ENCODE measurements around the gene SHROOM2. TPM values are rescaled to one million over a fixed set of nuclear protein-coding genes. Genes with fewer than 3 reads are reported as not detected.
A peak's percentile ranks its signal among the peaks of the same experiment; 100 is the strongest.

The SHROOM2 gene
- total RNA-seq, 2 donors from 2014 or later: 3.9 to 7.8 TPM

DNA sequence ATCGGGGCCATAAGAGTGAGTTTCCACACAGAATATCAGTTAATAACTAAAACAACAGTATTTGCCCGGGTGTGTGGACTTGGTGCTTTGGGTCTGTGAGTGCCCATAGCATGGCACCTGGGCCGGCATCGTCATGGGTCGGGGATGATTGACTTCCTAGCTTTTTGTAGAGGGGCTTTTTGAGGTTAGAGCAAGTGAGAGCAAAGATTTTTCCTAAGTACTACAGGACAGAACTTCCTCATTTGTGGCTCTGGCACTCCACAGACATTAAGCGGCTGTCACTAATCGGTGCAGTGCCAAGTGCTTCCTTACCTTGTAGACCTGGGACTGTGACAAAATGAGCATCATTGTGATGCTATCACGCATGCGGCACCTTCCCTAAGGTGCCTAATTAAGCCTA, 81.0 kb downstream of the SHROOM2 start:
- intact Hi-C loops (cut with DNase I): no loop called here
- DNase-seq: no peak
- no peak overlapping the region for H3K4me3 ChIP-seq
- H3K4me1 ChIP-seq: no peaks in the 10 kb centered on the region
- no peaks in the 10 kb centered on the region for H3K9me3 ChIP-seq
- TF ChIP-seq, protein P1, sequence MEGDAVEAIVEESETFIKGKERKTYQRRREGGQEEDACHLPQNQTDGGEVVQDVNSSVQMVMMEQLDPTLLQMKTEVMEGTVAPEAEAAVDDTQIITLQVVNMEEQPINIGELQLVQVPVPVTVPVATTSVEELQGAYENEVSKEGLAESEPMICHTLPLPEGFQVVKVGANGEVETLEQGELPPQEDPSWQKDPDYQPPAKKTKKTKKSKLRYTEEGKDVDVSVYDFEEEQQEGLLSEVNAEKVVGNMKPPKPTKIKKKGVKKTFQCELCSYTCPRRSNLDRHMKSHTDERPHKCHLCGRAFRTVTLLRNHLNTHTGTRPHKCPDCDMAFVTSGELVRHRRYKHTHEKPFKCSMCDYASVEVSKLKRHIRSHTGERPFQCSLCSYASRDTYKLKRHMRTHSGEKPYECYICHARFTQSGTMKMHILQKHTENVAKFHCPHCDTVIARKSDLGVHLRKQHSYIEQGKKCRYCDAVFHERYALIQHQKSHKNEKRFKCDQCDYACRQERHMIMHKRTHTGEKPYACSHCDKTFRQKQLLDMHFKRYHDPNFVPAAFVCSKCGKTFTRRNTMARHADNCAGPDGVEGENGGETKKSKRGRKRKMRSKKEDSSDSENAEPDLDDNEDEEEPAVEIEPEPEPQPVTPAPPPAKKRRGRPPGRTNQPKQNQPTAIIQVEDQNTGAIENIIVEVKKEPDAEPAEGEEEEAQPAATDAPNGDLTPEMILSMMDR (IDR thresholded peaks at IDR 0.05): no peak
- H3K9ac ChIP-seq (ENCODE audit: low read depth in 2 of 2, low read length in 2 of 2): no peak overlapping the region
- no peak overlapping the region for H3K27ac ChIP-seq
- H3K36me3 ChIP-seq: no peaks in the 10 kb centered on the region
- no peaks in the 10 kb centered on the region for H3K27me3 ChIP-seq

- no peaks in the 10 kb centered on the region for H3K9me3 ChIP-seq
- no peaks in the 10 kb centered on the region for H3K4me1 ChIP-seq
- TF ChIP-seq, protein P1 (IDR thresholded peaks at IDR 0.05): no peak
- intact Hi-C loops (cut with DNase I): no loop called here
- no peaks in the 10 kb centered on the region for H3K27me3 ChIP-seq
- H3K36me3 ChIP-seq: no peaks in the 10 kb centered on the region
- H3K4me3 ChIP-seq: no peak overlapping the region
- H3K27ac ChIP-seq: no peak overlapping the region
- no peak overlapping the region for H3K9ac ChIP-seq (ENCODE audit: low read depth in 2 of 2, low read length in 2 of 2)
- no peak for DNase-seq
Observed at GRCh38 chrX:9867753-9868152, 81.5 kb downstream of the SHROOM2 start.

GRCh38 chrX:9871701-9872268, 85.6 kb downstream of the SHROOM2 start:
- Histone ChIP-seq H3K27ac (no peak overlapping the region), H3K36me3 (no peaks in the 10 kb centered on the region), H3K4me3 (no peak overlapping the region), H3K9ac (ENCODE audit: low read depth in 2 of 2, low read length in 2 of 2) (no peak overlapping the region), H3K27me3 (no peaks in the 10 kb centered on the region), H3K4me1 (no peaks in the 10 kb centered on the region), H3K9me3 (no peaks in the 10 kb centered on the region)
- intact Hi-C loops (cut with DNase I): no loop called here
- DNase-seq: no peak
- TF ChIP-seq, protein P1 (IDR thresholded peaks at IDR 0.05): no peak

DNA sequence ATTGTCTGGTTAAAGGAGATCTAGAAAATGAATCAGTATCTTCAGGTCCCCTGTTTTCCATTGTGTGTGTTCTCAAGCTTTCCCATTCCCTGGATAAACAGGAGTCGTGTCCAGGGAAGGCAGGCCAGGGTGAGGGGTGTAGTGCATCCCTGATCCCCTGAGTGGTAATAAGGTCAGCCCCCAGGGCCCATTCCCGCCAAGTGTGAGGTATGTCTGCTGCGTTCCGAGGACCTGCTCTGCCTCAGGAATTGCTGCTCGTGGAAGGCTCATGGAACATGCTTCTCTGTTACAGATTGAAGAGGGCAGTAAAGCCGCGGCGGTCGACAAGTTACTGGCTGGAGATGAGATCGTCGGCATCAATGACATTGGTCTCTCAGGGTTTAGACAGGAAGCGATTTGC, 87.1 kb downstream of the SHROOM2 start:
- Histone ChIP-seq H3K27me3 (no peaks in the 10 kb centered on the region), H3K4me3 (no peak overlapping the region), H3K9me3 (no peaks in the 10 kb centered on the region), H3K4me1 (no peaks in the 10 kb centered on the region), H3K36me3 (no peaks in the 10 kb centered on the region), H3K27ac (no peak overlapping the region), H3K9ac (ENCODE audit: low read depth in 2 of 2, low read length in 2 of 2) (no peak overlapping the region)
- no peak for DNase-seq
- intact Hi-C loops (cut with DNase I): no loop called here
- TF ChIP-seq, protein P1 (IDR thresholded peaks at IDR 0.05): no peak

DNA sequence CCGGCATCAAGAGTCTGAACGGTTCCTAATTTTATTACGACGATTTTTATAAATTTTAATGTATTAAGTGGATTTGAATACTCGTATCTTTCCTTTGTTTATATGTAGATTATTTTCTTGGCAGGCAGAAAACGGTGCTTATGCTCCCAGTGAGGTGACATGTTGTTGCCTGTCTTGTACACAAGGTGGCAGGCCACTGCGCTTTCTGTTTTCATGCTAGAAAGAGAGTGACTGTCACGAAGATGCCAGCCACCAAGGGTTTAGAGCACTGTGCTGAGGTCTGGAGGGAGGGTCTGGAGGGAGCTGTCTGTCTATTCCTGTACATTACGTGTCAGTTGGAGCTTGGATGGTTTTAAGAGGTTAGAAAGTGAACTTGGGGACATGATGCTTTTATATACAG, 87.7 kb downstream of the SHROOM2 start:
- Histone ChIP-seq H3K27me3 (no peaks in the 10 kb centered on the region), H3K27ac (no peak overlapping the region), H3K36me3 (no peaks in the 10 kb centered on the region), H3K4me1 (no peaks in the 10 kb centered on the region), H3K4me3 (no peak overlapping the region), H3K9me3 (no peaks in the 10 kb centered on the region), H3K9ac (ENCODE audit: low read depth in 2 of 2, low read length in 2 of 2) (no peak overlapping the region)
- DNase-seq: peak; percentile 31
- intact Hi-C loops (cut with DNase I): loop anchor here (2.0 kb wide), 1 partner anchor 245 kb away; no protein-coding TSS in a partner anchor
- TF ChIP-seq, protein P1 (IDR thresholded peaks at IDR 0.05): peak; percentile 53

Data from colonic mucosa (tissue), 4 donors.